Stimulated activated naive CD4-positive, alpha-beta T cell (primary cell): ENCODE results near the gene KCTD8.
A peak's percentile ranks its signal among the peaks of the same experiment; 100 is the strongest.

Experiments
- DNase-seq, 6 experiments: peaks; one replicate each; lab custom pipeline; 2025; lab: John Stamatoyannopoulos, UW

KCTD8 gene

GRCh38 chr4:44448521-44449461 is at the start of gene KCTD8:
KCTD8 (minus strand) TSS chr4:44448809.
- DNase-seq = peak in 2 of 6 experiments; percentile 31 to 32

- DNase-seq = no peak
These were observed 46.4 kb upstream of the KCTD8 start for GRCh38 chr4:44494810-44495701.

- DNase-seq = no peak
These were observed 45.3 kb upstream of the KCTD8 start for GRCh38 chr4:44493924-44494323.

GRCh38 chr4:44487341-44487740 is 38.7 kb upstream of the KCTD8 start:
- DNase-seq = no peak

GRCh38 chr4:44479731-44480130 is 31.1 kb upstream of the KCTD8 start:
- no peak for DNase-seq

- no peak for DNase-seq
These were observed 13.7 kb upstream of the KCTD8 start for GRCh38 chr4:44462259-44462658.

GRCh38 chr4:44447563-44448504 is 775 bp downstream of the KCTD8 start:
- no peak for DNase-seq

- no peak for DNase-seq
These were observed 1.6 kb downstream of the KCTD8 start for GRCh38 chr4:44446801-44447562.

- no peak for DNase-seq
These were observed 2.4 kb downstream of the KCTD8 start for GRCh38 chr4:44446191-44446590.

GRCh38 chr4:44438687-44439086 is 9.9 kb downstream of the KCTD8 start:
- no peak for DNase-seq

- no peak for DNase-seq
These were observed 14.4 kb downstream of the KCTD8 start for GRCh38 chr4:44434247-44434646.

GRCh38 chr4:44425614-44426208 is 22.9 kb downstream of the KCTD8 start:
- no peak for DNase-seq

GRCh38 chr4:44422912-44423311 is 25.7 kb downstream of the KCTD8 start:
- no peak for DNase-seq

GRCh38 chr4:44421330-44422065 is 27.1 kb downstream of the KCTD8 start:
- DNase-seq = no peak

GRCh38 chr4:44415251-44415650 is 33.4 kb downstream of the KCTD8 start:
- DNase-seq = no peak

GRCh38 chr4:44368413-44369167 is 80.0 kb downstream of the KCTD8 start:
- no peak for DNase-seq

GRCh38 chr4:44354172-44354571 is 94.4 kb downstream of the KCTD8 start:
- DNase-seq = no peak

GRCh38 chr4:44351069-44351468 is 97.5 kb downstream of the KCTD8 start:
- no peak for DNase-seq

- DNase-seq = no peak
These were observed 105.8 kb downstream of the KCTD8 start for GRCh38 chr4:44342800-44343199.
